Measurements from ENCODE around the gene ADAR.

Gene ADAR

GRCh38 chr1:154539486-154540483 lies 68.2 kb downstream of the ADAR start:
- no peak for DNase-seq (ENCODE audit: low read depth)
- TF ChIP-seq, protein P1, sequence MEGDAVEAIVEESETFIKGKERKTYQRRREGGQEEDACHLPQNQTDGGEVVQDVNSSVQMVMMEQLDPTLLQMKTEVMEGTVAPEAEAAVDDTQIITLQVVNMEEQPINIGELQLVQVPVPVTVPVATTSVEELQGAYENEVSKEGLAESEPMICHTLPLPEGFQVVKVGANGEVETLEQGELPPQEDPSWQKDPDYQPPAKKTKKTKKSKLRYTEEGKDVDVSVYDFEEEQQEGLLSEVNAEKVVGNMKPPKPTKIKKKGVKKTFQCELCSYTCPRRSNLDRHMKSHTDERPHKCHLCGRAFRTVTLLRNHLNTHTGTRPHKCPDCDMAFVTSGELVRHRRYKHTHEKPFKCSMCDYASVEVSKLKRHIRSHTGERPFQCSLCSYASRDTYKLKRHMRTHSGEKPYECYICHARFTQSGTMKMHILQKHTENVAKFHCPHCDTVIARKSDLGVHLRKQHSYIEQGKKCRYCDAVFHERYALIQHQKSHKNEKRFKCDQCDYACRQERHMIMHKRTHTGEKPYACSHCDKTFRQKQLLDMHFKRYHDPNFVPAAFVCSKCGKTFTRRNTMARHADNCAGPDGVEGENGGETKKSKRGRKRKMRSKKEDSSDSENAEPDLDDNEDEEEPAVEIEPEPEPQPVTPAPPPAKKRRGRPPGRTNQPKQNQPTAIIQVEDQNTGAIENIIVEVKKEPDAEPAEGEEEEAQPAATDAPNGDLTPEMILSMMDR (IDR thresholded peaks at IDR 0.05; ENCODE audit: low read depth, low read length, missing control alignments) = no peak

DNA sequence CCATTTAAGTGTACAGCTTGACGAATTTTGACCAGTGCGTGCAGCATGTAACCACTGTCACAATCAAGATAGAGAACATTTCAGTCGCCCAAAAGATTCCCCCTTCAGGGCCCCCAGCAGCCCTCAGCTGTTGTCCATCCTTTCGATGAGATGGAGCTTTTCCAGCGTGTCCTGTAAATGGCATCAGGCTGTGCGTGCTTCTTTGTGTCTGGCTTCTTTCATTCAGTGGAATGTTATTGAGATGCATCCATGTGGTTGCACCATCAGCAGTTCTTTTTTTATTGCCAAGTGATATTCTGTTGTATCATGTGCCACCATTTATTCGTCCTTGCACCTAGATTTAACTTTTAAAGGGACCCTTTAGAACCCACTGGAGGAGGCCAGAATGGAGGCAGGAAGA lies 71.4 kb downstream of the ADAR start:
- TF ChIP-seq, protein P1 (IDR thresholded peaks at IDR 0.05; ENCODE audit: low read depth, low read length, missing control alignments) = no peak
- H3K4me3 ChIP-seq (ENCODE audit: low read depth, low read length) = no peak overlapping the region
- DNase-seq (ENCODE audit: low read depth) = no peak

More at GRCh38 chr1:154539486-154540483, 68.2 kb downstream of the ADAR start:
- no peak overlapping the region for H3K4me3 ChIP-seq (ENCODE audit: low read depth, low read length)

- H3K4me3 ChIP-seq (ENCODE audit: low read depth, low read length) = no peak overlapping the region
- DNase-seq (ENCODE audit: low read depth) = no peak
- TF ChIP-seq, protein P1 (IDR thresholded peaks at IDR 0.05; ENCODE audit: low read depth, low read length, missing control alignments) = peak; percentile 58
Measured at GRCh38 chr1:154533952-154534844, 73.8 kb downstream of the ADAR start.

Measured in GM12864 (cell line).